ENCODE results near the gene CALHM6. TPM values are rescaled to one million over a fixed set of nuclear protein-coding genes. Genes with fewer than 3 reads are reported as not detected.

Gene CALHM6
- not detected in 2 replicates for total RNA-seq (2011; cell fraction: chromatin; rRNA removed; ENCODE audit: low replicate concordance)
- not detected in 2 replicates for total RNA-seq (2011; cell fraction: nucleolus; rRNA removed)
- not detected in 2 replicates for total RNA-seq (2011; cell fraction: nucleoplasm; rRNA removed)
- total RNA-seq (2014; rRNA removed), result not detected in 2 replicates
- not detected in 2 replicates for total RNA-seq (2014; rRNA removed; fragmentation: Illumina TruSeq; extraction: Trizol)
- not detected in 2 replicates for total RNA-seq (2015; rRNA removed; fragmentation: Illumina TruSeq; extraction: Trizol)
- not detected in 2 replicates for total RNA-seq (2021)
- polyA plus RNA-seq (2011; rRNA removed), result 0.24 TPM in 1 of 2 replicates, not detected in the other
- polyA plus RNA-seq (2011; cell fraction: cytosol; rRNA removed), result not detected in 2 replicates
- not detected in 2 replicates for polyA plus RNA-seq (2011; cell fraction: nucleus; rRNA removed)
- polyA plus RNA-seq (2012), result not detected in 2 replicates
- not detected in 2 replicates for polyA plus RNA-seq (2014; fragmentation: Illumina TruSeq; extraction: Trizol)
- polyA plus RNA-seq (2014; fragmentation: Nextera tagmentation; extraction: Ambion mirVana), result not detected
- polyA plus RNA-seq (2014; rRNA removed), result not detected in 2 replicates
- not detected in 2 replicates for polyA minus RNA-seq (2011; rRNA and poly(A)+ RNA removed)
- not detected in 2 replicates for polyA minus RNA-seq (2011; cell fraction: cytosol; rRNA and poly(A)+ RNA removed)
- not detected in 2 replicates for polyA minus RNA-seq (2011; cell fraction: nucleus; rRNA and poly(A)+ RNA removed)
- not detected for Bru-seq, nascent RNA
- not detected for BruChase-seq, experiment 1, labeled RNA remaining after a 2-hour chase
- BruChase-seq, experiment 2, labeled RNA remaining after a 6-hour chase, result not detected
- long read RNA-seq, experiment 1, result 0 reads
- long read RNA-seq, experiment 2, result 0 reads
- long read RNA-seq, experiment 3, result 0 reads

GRCh38 chr6:116461331-116461931 is at the start of gene CALHM6:
Gene CALHM6, plus strand, starts transcription at chr6:116461375. Its CDS starts 555 bp downstream, at chr6:116461930.
- peaks cover 1 to 8% of the 10 kb centered on the region in 2 experiments; a peak in 3 of 5 replicates for H3K4me1 ChIP-seq (replicated peaks in 1 of 2; ENCODE audit: control insufficient read depth in 2 of 2, insufficient read depth in 2 of 2, low read length in 2 of 2)
- H3K27me3 ChIP-seq (ENCODE audit: control insufficient read depth in 2 of 2, insufficient read depth in 2 of 2, low read length in 2 of 2), result peaks cover 0 to 6% of the 10 kb centered on the region in 2 experiments; a peak in 1 of 5 replicates
- in situ Hi-C loops (cut with MboI), result no loop called here
- intact Hi-C loops (cut with micrococcal nuclease), result no loop called here
- no TSS peak for BruUV-seq (replicated peaks)
- H3K9ac ChIP-seq (ENCODE audit: insufficient read depth in 1 of 2, low read depth in 2 of 2, low read length in 2 of 2), result no peak within 1 kb of the TSS
- no peaks in the 10 kb centered on the region for H4K20me1 ChIP-seq (replicated peaks; ENCODE audit: control insufficient read depth, insufficient read depth, low read length)
- H3K9me1 ChIP-seq (ENCODE audit: control insufficient read depth, insufficient read depth, low read length), result no peaks in the 10 kb centered on the region
- no peak within 1 kb of the TSS for H3K27ac ChIP-seq (ENCODE audit: extremely low read depth, low read depth, low read length)
- H3K9me3 ChIP-seq (replicated peaks; ENCODE audit: control insufficient read depth, insufficient read depth, low read depth, low read length), result no peaks in the 10 kb centered on the region
- ATAC-seq (no peak), FAIRE-seq (no peak), DNase-seq (ENCODE audit: extremely low read depth in 1 of 4, low spot score in 3 of 4) (no peak)
- H3K4me2 ChIP-seq (ENCODE audit: insufficient read depth, low read length), result no peak within 1 kb of the TSS
- no peak within 1 kb of the TSS for H3K4me3 ChIP-seq
- CTCF ChIA-PET (ENCODE audit: low intra/inter-chr PET ratio), result no interaction called here
- H3K79me2 ChIP-seq (ENCODE audit: control insufficient read depth, insufficient read depth, low read length), result no peaks in the 10 kb centered on the region
- POLR2A ChIA-PET, result interaction anchor here (1.2 kb wide), 1 partner anchor 31 kb away, joined by 3 read pairs; no protein-coding TSS in a partner anchor
- H2AFZ ChIP-seq (ENCODE audit: low read depth, low read length), result no peak within 1 kb of the TSS
- H3K36me3 ChIP-seq (ENCODE audit: control insufficient read depth, insufficient read depth, low read length), result no peaks in the 10 kb centered on the region
- WGBS (ENCODE audit: insufficient coverage, low coverage, missing lambda C conversion rate), result 57% methylated on average over 12 of the region's 13 CpGs
- TF ChIP-seq MCM3 (IDR thresholded peaks at IDR 0.05) (no peak), CREB1 (IDR thresholded peaks at IDR 0.05) (no peak), CREB1 (CRISPR knock-in tag; IDR thresholded peaks at IDR 0.05) (no peak), THRB (CRISPR knock-in tag; conservative IDR thresholded peaks at IDR 0.05) (no peak), ZC3H4 (CRISPR knock-in tag; IDR thresholded peaks at IDR 0.05; ENCODE audit: borderline replicate concordance) (no peak), TEAD1 (CRISPR knock-in tag; IDR thresholded peaks at IDR 0.05) (no peak), UBTF (IDR thresholded peaks at IDR 0.05; ENCODE audit: borderline replicate concordance in 1 of 2, low read depth in 2 of 2, low read length in 2 of 2) (no peak), KHSRP (IDR thresholded peaks at IDR 0.05) (no peak), GTF2E2 (tag; IDR thresholded peaks at IDR 0.05) (no peak), GATA2 (CRISPR knock-in tag; IDR thresholded peaks at IDR 0.05) (no peak), CREB5 (CRISPR knock-in tag; IDR thresholded peaks at IDR 0.05) (no peak), ZNF699 (CRISPR knock-in tag; IDR thresholded peaks at IDR 0.05; ENCODE audit: insufficient replicate concordance) (no peak), SP1 (CRISPR knock-in tag; IDR thresholded peaks at IDR 0.05) (no peak), MXD1 (CRISPR knock-in tag; IDR thresholded peaks at IDR 0.05; ENCODE audit: borderline replicate concordance, poor library complexity, severe bottlenecking) (no peak)
